HG02759 (cell line): ENCODE data around the gene PAPOLB.

Source experiments
- ATAC-seq: cut with Tn5 transposase; IDR thresholded peaks from one replicate; pipeline ENCODE4 v1.9.1; 2021; ENCODE audit warnings: mild to moderate bottlenecking, moderate library complexity; ENCODE audit not compliant: unreplicated experiment

The PAPOLB gene

DNA sequence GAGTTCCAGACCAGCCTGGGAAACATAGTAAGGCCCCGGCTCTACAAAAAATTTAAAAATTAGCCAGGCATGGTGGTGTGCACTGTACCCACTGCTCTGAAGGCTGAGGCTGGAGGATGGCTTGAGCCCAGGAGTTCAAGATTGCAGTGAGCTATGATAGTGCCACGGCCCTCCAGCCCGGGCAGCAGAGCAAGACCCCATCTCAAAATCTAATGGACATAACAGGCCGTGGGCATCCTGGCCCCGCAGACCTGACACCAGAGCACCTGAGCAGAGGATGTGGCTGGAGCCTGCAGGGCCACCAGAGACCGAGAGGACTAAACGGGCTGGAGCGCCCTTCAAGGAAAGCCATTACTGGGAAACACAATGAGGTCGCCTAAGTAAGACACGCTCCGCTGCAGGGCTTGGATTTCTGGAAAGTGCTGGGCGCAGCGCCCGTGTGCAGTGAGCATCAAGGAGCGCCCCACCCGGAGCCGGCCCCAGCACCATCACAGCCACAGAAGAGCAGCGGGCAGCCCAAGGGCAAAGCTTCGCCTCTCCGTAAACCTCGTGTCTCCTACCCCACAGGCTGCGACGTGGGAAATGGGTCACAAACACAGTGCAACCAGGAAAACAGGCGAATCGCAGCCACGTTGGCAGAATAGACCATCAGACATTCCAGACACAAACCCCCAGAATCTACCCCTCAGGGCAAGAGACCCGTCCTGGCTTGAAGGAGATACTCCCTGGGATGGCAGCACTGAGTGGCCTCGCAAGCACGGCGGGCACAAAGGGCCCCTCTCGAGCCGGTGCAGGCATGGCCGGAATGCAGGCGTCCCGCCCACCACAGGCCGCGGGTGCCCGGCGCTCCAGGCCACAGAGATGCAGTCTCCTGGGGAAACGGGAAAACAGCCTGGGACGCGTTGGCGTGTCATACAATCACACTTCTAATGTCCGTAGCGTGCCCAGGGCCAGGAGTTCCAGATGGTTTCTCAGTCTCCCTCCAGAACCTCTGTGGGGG is 16.8 kb upstream of the PAPOLB start:
- ATAC-seq = no peak

DNA sequence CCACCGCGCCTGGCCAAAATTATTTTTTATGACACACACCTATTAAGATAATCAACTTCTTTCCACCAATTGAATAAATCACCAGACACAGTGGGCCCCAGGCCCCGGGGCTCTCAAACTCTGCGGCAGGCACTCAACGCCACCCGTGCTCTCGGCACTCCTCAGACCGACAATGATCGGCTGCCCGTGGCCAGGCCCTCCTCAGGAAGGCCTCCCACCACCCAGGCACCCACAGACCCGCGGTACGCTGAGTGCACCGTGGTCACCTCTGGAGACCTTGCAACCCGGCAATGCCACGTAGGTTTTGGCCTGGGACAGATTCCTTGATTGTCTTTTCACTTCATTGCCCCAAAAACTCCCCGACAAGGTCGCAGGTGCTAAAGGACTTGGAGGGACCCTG is 14.8 kb upstream of the PAPOLB start:
- ATAC-seq = no peak

GRCh38 chr7:4875391-4875790 is 13.6 kb upstream of the PAPOLB start:
- ATAC-seq = no peak

DNA sequence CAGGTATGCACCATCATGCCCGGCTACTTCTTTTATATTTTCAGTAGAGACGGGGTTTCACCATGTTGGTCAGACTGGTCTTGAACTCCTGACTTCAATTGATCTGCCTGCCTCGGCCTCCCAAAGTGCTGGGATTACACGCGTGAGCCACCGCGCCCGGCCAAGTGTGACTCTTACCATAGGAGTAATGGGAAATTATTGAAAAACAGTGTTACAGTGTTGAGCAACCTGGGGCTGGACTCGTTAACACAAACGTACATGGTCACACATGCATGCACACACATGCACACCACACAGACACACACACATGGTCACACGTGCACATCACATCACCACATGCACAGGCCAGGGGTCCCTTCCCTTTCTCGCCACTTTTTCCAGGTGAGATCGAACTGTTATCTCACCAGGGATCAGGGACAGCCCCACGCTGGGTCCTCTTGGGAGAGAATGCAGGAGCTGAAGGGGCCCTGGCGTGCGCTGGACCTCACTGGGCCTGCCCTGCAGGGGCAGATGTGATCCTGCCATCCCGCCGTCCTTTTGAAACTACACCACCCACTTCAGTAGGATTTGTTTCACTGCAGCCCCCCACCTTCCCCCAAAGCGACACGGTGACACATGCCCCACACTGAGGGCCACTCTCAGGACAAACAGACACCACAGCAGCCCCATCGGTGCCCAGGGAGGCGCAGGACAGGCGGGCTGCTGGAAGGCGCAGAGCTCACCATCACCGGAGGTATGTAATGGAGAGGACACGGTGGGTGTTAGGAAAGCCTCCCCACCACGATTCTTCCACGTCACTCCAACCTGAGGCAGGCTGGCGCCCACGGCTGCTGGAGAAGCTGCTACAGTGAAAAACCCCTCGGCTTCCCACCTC is 11.5 kb upstream of the PAPOLB start:
- ATAC-seq = no peak

DNA sequence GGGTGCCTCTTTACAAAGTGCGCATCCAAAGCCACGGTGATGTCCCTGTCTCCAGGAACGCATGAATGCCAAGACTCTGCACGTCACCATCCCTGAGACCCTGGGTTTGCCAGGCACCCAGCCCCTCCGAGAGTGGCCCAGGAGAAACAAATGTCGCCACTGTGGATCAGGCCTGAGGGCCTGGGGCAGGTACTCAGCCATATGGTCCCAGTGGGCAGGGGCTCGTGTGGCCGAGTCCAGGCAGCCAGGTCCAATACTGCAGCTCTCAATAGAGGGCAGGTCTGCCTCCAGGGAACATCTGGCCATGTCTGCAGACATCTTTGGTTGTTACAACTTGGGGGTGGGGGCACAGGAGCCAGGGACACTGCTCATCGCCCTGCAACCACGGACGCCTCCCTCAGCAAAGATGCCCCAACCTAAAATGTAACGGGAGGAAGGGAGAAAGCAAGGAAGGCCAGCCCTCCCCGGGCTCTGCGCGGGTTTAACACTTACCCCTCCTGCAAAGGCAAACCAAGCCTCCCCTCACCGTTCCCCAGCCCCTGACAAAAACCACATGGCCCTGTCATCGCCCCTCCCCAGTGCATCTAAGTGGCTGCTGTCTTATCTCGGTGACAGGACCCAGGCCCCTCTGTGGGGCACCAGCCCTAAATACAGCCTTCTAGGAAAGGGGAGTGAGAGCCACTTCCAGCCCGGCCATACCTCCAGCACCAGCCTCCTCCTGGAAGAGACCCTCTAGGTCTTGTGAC is 10.3 kb upstream of the PAPOLB start:
- no peak for ATAC-seq

DNA sequence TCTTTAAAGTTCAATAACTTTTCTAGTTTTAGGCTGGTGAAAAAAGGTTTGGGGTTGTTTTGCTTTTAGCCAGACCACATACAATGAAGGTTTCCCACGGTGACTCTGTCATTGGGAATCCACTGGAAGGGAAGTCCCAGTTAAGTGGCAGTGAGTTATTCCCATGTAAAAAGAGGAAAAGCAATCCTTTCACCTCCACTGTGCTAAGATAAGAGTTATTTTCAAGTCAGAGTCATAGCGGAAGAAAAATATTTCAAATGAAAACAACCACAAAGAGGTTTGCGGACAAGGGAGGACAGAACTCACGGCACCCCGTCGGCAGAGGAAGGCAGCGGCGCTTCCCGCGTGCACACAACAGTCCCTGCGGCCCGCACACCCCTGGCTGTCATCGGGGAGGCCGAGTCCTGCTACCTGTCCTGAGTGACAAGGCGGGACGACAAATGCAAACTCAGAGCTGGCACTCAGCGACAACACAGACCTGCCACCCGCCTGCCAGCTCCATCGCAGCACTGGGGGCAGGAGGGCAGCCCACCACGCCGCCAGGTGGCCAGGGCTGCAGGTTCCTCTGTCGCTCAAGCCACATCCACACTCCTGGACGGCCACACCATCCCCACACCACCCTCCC is 9.3 kb upstream of the PAPOLB start:
- ATAC-seq = no peak

DNA sequence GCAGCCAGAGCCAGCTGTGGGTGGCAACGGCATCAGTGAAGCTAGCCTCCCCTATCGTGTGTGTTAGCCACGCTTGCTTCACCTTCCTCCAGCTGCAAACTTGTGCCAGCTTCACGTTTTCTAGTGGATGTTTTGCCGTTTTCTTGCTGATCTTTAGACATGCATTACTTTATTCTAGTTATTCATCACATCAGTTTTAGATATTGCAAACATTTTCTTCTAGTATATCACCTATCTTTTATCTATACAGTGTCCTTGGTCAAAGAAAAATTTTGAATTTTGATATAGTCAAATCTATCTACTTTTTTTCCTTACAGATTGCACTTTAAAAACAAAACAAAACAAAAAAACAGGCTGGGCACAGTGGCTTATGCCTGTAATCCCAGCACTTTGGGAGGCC is 6.7 kb upstream of the PAPOLB start:
- no peak for ATAC-seq

DNA sequence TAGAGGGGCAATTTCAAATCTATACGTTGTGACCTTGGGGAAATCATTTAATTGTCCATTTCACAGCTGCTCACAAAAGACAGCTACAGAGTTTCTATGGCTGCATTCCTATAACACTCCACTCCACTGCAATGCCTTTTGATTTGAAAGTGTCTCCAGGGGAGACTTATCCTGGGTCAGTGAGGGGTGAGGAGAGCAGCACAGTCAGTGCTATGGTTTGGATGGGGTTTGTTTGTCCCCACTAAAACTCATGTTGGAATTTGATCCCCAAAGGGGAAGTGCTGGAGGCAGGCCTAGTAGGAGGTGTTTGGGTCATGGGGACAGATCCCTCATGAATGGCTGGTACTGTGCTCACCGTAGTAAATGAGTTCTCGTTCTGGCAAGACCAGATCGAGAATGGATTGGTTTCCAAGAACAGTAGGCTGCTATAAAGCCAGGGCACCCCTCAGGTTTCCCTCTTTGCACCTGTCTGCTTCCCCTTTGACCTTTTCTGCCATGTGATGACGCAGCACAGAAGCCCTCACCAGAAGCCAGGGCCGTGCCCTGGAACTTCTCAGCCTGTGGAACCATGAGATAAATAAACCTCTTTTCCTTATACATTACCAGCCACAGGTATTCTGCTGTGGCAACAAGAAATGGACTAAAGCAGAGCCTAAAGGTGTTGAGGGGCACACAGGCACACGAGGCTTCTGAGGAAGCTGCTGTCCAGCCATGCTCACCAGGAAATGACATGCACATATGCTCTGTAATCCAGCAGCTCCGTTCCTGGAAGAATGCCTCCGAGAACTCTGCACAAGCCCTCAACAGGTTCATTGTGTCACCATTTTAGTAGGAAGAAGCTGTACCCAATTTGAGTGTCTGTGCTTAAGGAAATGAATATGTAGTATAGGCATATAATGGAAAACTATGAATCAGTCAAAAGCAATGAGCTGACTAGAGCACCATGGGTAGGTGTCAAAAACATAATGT is 5.0 kb upstream of the PAPOLB start:
- no peak for ATAC-seq

DNA sequence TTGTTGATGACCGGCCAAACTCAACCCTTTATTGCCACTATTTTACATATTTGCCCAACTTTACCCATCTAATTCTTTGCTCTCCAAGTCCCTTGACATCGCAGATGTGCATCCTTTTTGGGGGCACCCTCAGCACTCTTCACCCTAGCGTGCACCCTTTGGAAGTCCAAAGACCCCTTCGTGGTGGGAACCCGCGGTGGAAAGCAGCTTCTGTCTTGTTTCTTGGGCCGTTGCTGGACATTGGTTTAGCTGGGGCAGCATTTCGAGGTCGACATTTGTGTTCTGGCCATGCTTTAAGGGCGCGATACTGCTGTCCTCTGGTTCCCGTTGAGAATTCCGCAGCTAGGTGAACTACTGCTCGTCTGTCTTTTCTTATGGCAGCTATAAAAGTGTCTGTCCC is 326 bp upstream of the PAPOLB start:
- ATAC-seq = no peak

GRCh38 chr7:4861227-4861626 is 603 bp downstream of the PAPOLB start:
- no peak for ATAC-seq

- no peak for ATAC-seq
Measured at GRCh38 chr7:4857189-4857588, 4.6 kb downstream of the PAPOLB start.

DNA sequence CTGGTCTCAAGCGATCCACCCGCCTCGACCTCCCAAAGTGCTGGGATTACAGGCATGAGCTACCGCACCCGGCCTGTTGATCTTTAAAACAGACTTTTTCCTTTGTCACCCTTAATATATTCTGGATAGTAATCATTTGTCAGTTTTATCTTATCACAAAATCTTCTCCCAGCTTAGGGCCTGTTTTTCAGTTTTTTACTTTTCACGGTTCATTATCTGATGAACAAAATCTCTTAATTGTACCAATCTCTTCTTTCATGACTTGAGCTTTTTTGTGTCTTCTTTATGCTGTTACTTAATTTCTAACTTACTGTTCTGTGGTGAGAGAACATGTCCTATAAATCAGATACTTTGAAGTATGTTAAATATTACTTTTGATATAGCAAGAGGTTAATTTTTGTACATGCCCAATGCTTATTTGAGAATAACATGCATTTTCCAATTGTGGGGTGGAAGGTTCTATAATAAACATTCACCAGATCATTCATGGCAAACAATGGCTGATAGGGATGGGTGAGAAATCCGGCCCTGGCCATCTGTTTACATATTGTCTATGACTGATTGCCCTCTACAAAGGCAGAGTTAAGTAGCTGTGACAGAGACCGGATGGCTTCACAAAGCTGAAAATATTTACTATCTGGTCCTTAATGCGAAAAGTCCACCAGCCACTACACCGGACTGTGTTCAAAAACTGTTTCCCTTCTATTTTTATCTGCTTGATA is 5.3 kb downstream of the PAPOLB start:
- ATAC-seq = no peak

DNA sequence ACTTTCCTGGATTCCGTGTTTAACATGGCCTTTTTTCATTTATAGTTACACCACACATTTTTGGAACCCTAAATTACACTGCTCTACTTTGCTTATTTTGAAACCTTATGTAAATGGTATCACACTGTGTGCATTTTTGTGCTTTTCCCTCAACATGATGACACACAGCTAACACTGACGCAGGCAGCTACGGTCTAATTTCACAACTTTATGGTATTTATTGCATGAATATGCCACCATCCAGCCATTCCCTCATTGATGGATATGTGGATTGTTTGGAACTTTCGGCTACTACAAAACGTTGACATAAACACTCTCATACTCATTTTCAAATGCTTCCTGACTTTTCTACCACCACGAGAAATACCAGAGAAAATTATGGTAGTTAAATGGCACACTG is 6.9 kb downstream of the PAPOLB start:
- ATAC-seq = no peak

DNA sequence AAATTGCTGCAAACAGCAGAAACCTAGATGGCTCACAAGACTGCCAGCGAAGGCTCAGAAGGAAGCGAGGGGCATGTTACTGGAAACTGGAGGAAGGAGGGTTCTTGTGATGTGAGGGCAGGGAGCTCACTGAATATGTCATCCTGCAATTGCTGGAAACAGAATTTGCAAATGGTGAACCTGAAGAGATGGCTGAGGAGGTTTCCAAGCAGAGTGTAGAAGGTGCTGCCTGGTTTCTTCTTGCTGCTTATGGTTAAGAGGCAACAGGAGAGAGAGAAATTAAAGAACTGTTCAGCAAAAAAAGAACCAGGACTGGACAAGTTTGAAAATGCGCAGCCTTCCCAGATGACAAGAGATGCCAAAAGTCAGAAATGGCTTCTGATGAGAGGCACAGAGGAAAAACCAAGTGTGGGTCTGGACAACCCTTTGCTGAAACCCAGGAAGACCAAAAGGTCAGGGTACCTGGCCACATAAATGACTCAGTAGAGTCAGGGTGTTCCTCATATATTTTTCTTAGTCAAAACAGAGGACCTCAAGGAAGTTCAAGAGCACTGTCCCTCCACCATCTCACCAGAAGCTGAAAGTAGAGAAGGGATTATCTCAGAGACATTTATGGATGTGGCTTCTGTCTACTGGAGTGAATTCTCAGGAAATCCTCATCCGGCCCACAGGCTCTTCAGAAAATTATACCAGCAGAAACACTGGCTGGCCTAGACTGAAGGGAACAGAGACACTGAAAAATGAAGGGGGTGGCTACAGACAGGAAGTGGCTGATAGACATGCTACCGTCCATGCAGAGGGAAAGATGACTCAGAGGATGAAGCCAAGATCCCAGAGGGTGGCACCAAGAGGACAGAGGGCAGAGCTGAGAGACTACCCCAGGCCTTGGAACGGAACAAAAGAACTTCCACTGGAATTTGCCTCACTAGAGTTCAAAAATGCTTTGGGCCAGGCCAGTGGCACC is 10.1 kb downstream of the PAPOLB start:
- ATAC-seq = no peak

- ATAC-seq = no peak
Measured at GRCh38 chr7:4850262-4850795, 11.5 kb downstream of the PAPOLB start.

DNA sequence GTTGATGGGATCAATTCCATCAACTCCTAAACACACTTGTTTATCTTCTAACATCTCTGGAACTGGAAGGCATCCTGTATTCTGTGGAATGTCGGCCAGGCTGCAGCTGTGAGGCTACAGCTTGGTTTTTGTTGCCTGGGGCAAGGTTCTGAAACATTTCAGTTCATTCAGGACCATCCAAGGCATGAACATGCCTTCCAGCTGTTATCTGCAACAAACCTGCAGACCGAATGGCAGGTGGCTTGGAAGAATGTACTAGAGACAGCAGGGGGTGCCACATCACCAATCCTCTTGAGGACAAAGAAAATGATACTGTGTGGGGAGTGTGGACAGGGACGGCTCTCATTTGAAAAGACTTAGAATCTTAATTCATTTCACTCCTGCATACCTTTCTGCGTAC is 12.4 kb downstream of the PAPOLB start:
- no peak for ATAC-seq

DNA sequence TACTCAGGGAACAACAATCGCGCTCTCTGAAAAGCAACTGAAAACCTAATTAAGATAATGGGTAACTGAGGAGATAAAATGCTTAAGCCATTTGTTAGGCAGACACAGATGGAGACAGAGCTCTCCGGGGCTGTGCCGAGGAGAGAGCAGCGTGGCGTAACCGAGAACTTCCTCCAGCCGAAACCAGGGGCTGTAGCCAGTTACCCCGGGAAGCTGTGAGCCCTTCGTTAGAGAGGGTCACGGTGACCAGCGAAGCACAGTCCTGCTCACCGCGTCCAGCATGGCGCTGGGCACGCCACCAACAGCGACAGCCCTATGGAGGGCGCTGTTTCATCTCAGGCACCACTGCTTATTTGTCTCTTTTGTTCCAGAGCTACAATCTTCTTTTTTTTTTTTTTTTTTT is 16.1 kb downstream of the PAPOLB start:
- ATAC-seq = no peak
